ENCODE results near the gene FRMD8.
A peak's percentile ranks its signal among the peaks of the same experiment; 100 is the strongest.
"Not testable (repeated sequence)": the region's sequence is repeated elsewhere in the genome, so short reads cannot be mapped to it uniquely, and the experiment has no call there.

Gene FRMD8

DNA sequence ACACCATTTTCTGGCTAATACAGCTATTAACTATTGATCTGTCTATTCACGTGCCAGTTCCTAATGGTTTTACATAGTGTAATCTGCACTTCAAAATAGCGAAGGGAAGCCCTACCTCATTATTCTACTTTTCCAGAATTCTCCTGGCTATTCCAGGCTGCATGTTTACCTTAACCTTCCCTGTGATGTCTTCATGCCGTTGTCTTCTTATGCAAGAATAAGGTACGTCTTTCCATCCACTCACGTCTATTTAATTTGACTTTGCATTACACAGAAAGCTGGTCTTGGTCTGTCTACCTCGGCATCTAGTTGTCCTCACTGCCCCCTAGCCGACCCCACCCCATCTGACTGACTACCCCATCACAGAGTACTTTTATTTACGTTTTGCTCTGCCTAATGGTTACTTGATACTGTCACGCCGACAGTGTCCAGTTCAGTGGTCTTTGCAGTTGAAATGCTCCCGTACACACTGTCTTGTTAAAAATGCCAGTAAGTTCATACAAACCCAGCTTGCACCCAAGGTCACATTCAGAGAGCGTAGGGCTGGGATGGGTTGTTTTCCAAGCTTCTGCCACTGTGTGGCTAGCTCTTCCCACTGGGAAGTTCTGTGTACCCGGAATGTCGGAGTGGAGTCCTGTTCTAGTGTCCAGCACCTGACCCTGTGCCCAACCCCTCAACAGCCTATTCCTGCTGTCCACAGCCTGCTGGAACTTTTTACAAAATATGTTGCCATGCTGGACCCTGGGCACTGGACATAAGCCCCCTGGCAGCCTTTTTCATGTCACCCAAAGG, 51.2 kb downstream of the FRMD8 start:
- no peak for DNase-seq

DNA sequence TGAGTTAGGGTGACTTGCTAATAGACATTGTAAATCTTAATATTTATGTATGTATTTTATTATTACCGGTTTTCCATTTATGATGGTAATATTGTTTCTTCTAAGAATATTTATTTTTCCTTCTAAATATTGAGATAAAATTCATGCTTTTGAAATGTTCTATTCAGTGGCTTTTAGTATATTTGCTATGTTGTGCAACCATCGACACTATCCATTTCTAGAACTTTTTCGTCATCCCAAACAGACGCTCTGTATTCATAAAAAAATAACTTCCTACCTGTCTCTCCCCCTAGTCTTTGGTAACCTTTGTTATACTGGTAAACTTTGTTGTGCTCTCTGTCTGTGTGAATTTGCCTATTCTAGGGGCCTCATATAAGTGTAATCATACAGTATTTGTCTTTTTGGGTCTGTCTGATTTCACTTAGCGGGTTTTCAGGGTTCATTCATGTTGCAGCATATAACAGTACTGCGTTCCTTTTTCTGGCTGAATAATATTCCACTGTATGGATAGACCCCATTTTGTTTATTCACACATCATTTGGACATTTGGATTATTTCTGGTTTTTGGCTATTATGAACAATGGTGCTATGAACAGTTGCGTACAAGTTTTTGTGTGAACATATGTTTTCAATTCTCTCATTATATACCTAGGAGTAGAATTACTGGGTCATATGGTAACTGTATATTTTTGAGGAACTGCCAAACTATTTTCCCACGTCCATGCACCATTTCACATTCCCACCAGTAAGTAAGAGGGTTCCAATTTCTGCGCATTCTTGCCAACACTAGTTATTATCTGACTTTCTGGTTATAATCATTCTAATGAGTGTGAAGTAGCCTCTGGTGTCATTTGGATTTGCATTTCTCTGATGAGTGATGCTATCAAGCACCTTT, 52.1 kb downstream of the FRMD8 start:
- DNase-seq, result no peak

GRCh38 chr11:65439331-65440181, 53.1 kb downstream of the FRMD8 start:
- no peak for DNase-seq

DNA sequence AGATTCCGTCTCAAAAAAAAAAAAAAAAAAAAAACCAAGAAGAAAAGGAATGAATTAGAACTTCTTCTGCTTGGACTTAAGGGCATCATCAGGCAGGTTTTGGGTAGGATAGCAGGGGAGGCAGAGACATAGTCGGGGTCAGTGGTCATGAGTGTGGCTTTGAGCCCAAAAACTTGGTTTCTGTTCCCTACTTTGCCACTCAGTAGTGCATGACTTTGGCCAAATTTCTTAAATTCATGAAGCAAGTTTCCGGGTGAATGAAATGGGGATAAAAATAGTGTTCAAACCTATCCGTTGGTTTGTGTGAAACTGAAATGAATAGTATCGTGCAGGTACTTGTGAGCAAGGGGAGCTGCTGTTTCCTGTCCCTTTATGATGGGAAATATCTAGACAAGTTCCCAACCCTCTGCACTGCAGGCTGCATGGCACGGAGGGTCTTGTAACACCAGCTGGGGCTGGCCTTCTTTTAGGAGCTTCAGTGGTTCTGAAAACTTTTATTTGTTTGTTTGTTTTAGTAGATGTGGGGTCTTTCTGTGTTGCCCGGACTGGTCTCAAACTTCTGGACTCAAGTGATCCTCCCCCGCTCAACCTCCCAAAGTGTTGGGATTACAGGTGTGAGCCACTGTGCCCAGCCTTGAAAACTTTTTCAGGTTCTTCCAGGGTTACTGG, 54.5 kb downstream of the FRMD8 start:
- DNase-seq, result no peak

GRCh38 chr11:65442842-65443331, 56.5 kb downstream of the FRMD8 start:
- DNase-seq, result no peak

GRCh38 chr11:65444314-65445051, 58.0 kb downstream of the FRMD8 start:
- DNase-seq, result no peak

GRCh38 chr11:65445101-65445603, 58.7 kb downstream of the FRMD8 start:
- DNase-seq, result no peak

GRCh38 chr11:65445604-65446445, 59.4 kb downstream of the FRMD8 start:
- DNase-seq, result no peak

GRCh38 chr11:65446446-65447277, 60.2 kb downstream of the FRMD8 start:
- DNase-seq, result no peak

GRCh38 chr11:65448074-65448417, 61.6 kb downstream of the FRMD8 start:
- no peak for DNase-seq

DNA sequence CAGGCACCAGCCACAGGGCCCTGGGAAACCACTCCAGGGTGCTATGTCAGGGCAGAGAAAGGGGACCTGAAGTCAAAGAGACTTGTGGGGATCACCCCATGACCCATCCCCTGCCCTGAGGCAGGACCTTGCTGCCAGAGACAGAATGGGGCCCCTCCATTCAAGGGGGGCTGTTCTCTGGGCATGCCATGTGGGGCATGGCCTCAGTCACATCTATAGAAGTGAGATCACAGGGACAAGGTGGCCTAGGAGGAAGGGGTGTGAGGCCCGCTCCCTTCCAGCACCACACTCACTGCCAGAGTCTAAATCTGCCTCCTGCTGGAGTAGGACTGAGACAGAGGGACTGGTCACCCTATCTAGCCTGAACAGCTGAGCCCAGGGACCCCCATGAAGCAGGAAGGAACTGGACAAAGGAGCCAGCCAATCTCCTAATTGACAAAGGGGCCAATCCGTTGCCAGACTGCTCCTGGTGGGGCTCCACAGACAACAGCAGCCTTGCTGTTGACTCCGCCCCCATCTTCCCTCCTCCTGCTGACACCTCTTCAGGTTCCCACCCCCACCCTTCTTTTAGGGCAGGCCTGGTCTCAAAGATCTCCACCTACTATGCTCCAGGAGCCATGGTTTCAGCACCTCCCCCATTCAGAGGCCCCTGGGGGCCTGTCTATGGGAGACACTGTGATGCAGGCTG, 62.1 kb downstream of the FRMD8 start:
- DNase-seq, result no peak

GRCh38 chr11:65451301-65451700, 64.9 kb downstream of the FRMD8 start:
- DNase-seq, result not testable (repeated sequence)

GRCh38 chr11:65452259-65452658, 65.8 kb downstream of the FRMD8 start:
- not testable (repeated sequence) for DNase-seq

- no peak for DNase-seq
These were observed 66.5 kb downstream of the FRMD8 start for GRCh38 chr11:65452806-65453490.

DNA sequence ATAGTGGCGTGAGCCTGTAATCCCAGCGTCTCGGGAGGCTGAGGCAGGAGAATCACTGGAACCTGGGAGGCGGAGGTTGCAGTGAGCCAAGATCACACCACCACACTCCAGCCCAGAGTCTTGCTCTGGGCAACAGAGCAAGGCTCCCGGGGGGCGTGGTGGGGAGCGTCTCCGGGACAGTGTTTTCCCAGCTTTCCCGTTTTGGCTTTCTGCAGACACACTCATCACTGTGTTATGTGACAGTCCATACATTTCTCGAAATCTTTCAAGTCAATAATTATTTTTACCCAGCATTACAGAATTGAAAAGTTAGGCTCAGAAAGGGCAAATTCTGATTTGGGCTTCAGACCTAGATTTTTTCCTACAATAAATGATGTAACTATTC, 67.9 kb downstream of the FRMD8 start:
- DNase-seq, result no peak

- peak; percentile 78 to 91 for DNase-seq
These were observed 68.4 kb downstream of the FRMD8 start for GRCh38 chr11:65454696-65455456.

DNA sequence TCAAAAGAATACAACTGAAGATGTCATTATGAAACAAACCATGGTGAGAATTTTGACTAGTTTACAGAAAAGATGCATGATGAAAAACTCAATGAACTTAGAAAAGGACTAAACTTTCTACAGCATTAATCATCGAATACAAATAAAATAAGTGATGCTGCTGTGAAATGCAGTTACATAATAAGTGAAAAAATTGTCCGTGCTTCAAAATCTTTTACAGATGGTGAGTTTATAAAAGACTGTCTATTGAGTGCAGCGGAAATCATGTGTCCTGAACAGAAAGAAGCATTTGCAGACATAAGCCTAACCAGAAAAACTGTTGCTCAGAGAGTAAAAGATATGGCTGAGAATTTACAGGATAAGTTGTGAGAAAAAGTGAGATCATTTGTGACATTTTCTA, 70.0 kb downstream of the FRMD8 start:
- no peak for DNase-seq

DNA sequence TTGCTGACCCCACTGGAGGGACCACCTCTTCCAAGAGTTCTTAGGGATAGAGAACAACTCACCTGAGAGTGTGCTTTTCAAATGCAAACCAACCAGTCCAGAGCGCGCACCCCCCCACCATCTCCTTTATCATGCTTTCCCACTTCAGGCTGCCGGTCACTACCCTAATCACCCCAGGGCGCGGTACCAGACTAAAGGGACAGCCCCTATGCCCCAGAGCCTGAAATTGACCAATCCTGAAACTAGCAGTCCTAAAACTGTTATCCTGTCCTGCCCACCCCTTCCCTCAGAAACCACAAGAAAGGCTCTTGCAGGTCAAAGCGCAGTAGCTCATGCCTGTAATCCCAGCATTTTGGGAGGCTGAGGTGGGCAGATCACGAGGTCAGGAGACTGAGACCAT, 73.1 kb downstream of the FRMD8 start:
- no peak for DNase-seq

Data from NCI-H1930 (cell line).